GM18502 (cell line): ENCODE data around the gene NECAB2.

Experiments used
- ATAC-seq: cut with Tn5 transposase; IDR thresholded peaks from one replicate; pipeline ENCODE4 v1.9.1; 2021; ENCODE audit warnings: mild to moderate bottlenecking; ENCODE audit not compliant: unreplicated experiment, poor library complexity

Gene NECAB2

GRCh38 chr16:83964684-83965443 lies 3.2 kb upstream of the NECAB2 start:
- no peak for ATAC-seq

GRCh38 chr16:83965444-83966152 lies 2.4 kb upstream of the NECAB2 start:
- ATAC-seq = no peak

- ATAC-seq = no peak
Measured at GRCh38 chr16:83966153-83966696, 1.8 kb upstream of the NECAB2 start.

GRCh38 chr16:83967091-83967490 lies 953 bp upstream of the NECAB2 start:
- no peak for ATAC-seq

- ATAC-seq = no peak
Measured at GRCh38 chr16:83968306-83968851, 335 bp downstream of the NECAB2 start.

- ATAC-seq = no peak
Measured at GRCh38 chr16:83968891-83969649, 1.0 kb downstream of the NECAB2 start.

GRCh38 chr16:83969771-83970429 lies 1.9 kb downstream of the NECAB2 start:
- no peak for ATAC-seq

- ATAC-seq = no peak
Measured at GRCh38 chr16:83970430-83970815, 2.4 kb downstream of the NECAB2 start.

GRCh38 chr16:83971165-83972130 lies 3.4 kb downstream of the NECAB2 start:
- no peak for ATAC-seq

GRCh38 chr16:83972256-83973008 lies 4.4 kb downstream of the NECAB2 start:
- ATAC-seq = no peak

- no peak for ATAC-seq
Measured at GRCh38 chr16:83973077-83973476, 5.0 kb downstream of the NECAB2 start.

GRCh38 chr16:83973581-83974385 lies 5.7 kb downstream of the NECAB2 start:
- no peak for ATAC-seq

- ATAC-seq = no peak
Measured at GRCh38 chr16:83974475-83974874, 6.4 kb downstream of the NECAB2 start.

GRCh38 chr16:83975590-83976260 lies 7.7 kb downstream of the NECAB2 start:
- ATAC-seq = no peak

GRCh38 chr16:83977056-83977815 lies 9.2 kb downstream of the NECAB2 start:
- ATAC-seq = no peak

- no peak for ATAC-seq
Measured at GRCh38 chr16:83978401-83978904, 10.4 kb downstream of the NECAB2 start.
